ENCODE measurements around the gene PRKN. TPM values are rescaled to one million over a fixed set of nuclear protein-coding genes. Genes with fewer than 3 reads are reported as not detected.

Gene PRKN
- total RNA-seq, 2 donors from 2014 or later = 10.7 to 21.2 TPM

DNA sequence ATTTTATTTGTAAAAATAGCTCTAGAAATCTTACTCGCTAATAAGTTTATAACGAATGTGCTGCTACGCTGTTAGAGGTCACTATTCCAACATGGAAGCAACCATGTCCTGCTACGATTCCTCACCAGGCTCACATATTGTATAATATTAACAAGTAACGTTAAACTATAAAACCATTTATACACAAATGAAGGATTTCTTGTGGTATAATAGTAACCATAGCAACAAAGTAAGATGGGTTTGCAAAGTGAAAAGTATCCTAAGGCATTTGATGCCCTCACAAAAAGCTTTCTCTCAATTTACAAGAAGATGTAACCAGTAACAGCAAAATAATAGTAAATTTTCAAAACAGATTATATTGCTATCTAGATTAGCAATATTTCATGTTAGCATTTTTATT, 117.2 kb downstream of the PRKN start:
- Histone ChIP-seq H3K27me3 (replicated peaks; ENCODE audit: insufficient read depth) (no peaks in the 10 kb centered on the region), H3K36me3 (no peaks in the 10 kb centered on the region), H3K4me1 (replicated peaks) (no peaks in the 10 kb centered on the region), H3K9me3 (no peaks in the 10 kb centered on the region), H3K27ac (no peak overlapping the region), H3K4me3 (no peak overlapping the region)
- no peak for TF ChIP-seq POLR2A (IDR thresholded peaks at IDR 0.05)
- DNase-seq (ENCODE audit: low spot score) = no peak
- intact Hi-C loops (cut with DNase I) = no loop called here
- WGBS = 90% methylated on average over 5 of the region's 5 CpGs

DNA sequence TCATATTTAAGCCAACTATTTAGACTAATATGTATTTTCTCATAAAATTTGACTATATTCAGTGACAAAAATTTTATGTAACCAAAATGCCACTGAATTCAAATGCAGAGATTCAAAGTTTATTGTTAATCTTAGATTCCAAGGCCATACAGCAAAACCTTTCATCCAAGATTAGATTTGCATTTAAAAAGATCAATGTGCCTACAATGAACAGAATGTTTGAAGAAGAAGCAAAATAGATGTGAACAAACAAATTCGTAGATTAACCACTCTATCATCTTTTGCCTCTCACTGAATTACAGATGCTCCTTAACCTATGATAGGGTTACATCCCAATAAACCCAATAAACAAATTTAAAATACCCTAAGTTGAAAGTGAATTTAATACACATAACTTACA, 121.7 kb downstream of the PRKN start:
- no peak for DNase-seq (ENCODE audit: low spot score)
- intact Hi-C loops (cut with DNase I) = no loop called here
- no peaks in the 10 kb centered on the region for H3K36me3 ChIP-seq

GRCh38 chr6:162603231-162604015, 124.1 kb downstream of the PRKN start:
- Histone ChIP-seq H3K36me3 (no peaks in the 10 kb centered on the region), H3K27ac (no peak overlapping the region), H3K4me1 (replicated peaks) (no peaks in the 10 kb centered on the region), H3K9me3 (no peaks in the 10 kb centered on the region), H3K27me3 (replicated peaks; ENCODE audit: insufficient read depth) (no peaks in the 10 kb centered on the region), H3K4me3 (no peak overlapping the region)
- intact Hi-C loops (cut with DNase I) = no loop called here
- TF ChIP-seq POLR2A (IDR thresholded peaks at IDR 0.05) (no peak), POLR2AphosphoS5 (IDR thresholded peaks at IDR 0.05) (no peak)
- TF ChIP-seq, protein P1, sequence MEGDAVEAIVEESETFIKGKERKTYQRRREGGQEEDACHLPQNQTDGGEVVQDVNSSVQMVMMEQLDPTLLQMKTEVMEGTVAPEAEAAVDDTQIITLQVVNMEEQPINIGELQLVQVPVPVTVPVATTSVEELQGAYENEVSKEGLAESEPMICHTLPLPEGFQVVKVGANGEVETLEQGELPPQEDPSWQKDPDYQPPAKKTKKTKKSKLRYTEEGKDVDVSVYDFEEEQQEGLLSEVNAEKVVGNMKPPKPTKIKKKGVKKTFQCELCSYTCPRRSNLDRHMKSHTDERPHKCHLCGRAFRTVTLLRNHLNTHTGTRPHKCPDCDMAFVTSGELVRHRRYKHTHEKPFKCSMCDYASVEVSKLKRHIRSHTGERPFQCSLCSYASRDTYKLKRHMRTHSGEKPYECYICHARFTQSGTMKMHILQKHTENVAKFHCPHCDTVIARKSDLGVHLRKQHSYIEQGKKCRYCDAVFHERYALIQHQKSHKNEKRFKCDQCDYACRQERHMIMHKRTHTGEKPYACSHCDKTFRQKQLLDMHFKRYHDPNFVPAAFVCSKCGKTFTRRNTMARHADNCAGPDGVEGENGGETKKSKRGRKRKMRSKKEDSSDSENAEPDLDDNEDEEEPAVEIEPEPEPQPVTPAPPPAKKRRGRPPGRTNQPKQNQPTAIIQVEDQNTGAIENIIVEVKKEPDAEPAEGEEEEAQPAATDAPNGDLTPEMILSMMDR (IDR thresholded peaks at IDR 0.05) = no peak
- no peak for DNase-seq (ENCODE audit: low spot score)
- 89% methylated on average over 13 of the region's 13 CpGs for WGBS

More for the DNA sequence above, 121.7 kb downstream of the PRKN start:
- Histone ChIP-seq H3K4me1 (replicated peaks) (no peaks in the 10 kb centered on the region), H3K27ac (no peak overlapping the region), H3K4me3 (no peak overlapping the region), H3K9me3 (no peaks in the 10 kb centered on the region), H3K27me3 (replicated peaks; ENCODE audit: insufficient read depth) (no peaks in the 10 kb centered on the region)
- no peak for TF ChIP-seq POLR2AphosphoS5 (IDR thresholded peaks at IDR 0.05)
- no peak for TF ChIP-seq POLR2A (IDR thresholded peaks at IDR 0.05)
- TF ChIP-seq, protein P1 (IDR thresholded peaks at IDR 0.05) = no peak
- 90% methylated on average over 1 of the region's 1 CpG for WGBS

- H3K27me3 ChIP-seq (replicated peaks; ENCODE audit: insufficient read depth) = no peaks in the 10 kb centered on the region
- H3K9me3 ChIP-seq = no peaks in the 10 kb centered on the region
- H3K36me3 ChIP-seq = no peaks in the 10 kb centered on the region
- H3K4me3 ChIP-seq = no peak overlapping the region
- H3K27ac ChIP-seq = no peak overlapping the region
- intact Hi-C loops (cut with DNase I) = no loop called here
- no peaks in the 10 kb centered on the region for H3K4me1 ChIP-seq (replicated peaks)
- TF ChIP-seq, protein P1 (IDR thresholded peaks at IDR 0.05) = no peak
- TF ChIP-seq POLR2AphosphoS5 (IDR thresholded peaks at IDR 0.05) (no peak), POLR2A (IDR thresholded peaks at IDR 0.05) (no peak)
- no peak for DNase-seq (ENCODE audit: low spot score)
- 89% methylated on average over 6 of the region's 6 CpGs for WGBS
Observed at GRCh38 chr6:162602759-162603158, 124.8 kb downstream of the PRKN start.

GRCh38 chr6:162596676-162597075, 130.9 kb downstream of the PRKN start:
- no peaks in the 10 kb centered on the region for H3K27me3 ChIP-seq (replicated peaks; ENCODE audit: insufficient read depth)
- H3K9me3 ChIP-seq = no peaks in the 10 kb centered on the region
- 91% methylated on average over 5 of the region's 5 CpGs for WGBS
- intact Hi-C loops (cut with DNase I) = no loop called here
- DNase-seq (ENCODE audit: low spot score) = no peak
- no peak for TF ChIP-seq POLR2AphosphoS5 (IDR thresholded peaks at IDR 0.05)
- TF ChIP-seq POLR2A (IDR thresholded peaks at IDR 0.05) = no peak
- TF ChIP-seq, protein P1 (IDR thresholded peaks at IDR 0.05) = no peak
- H3K4me1 ChIP-seq (replicated peaks) = no peaks in the 10 kb centered on the region
- no peak overlapping the region for H3K4me3 ChIP-seq
- no peaks in the 10 kb centered on the region for H3K36me3 ChIP-seq
- H3K27ac ChIP-seq = no peak overlapping the region
